DOHH2 (cell line): Measurements from ENCODE around the gene GGN.
"Not testable (repeated sequence)": the region's sequence is repeated elsewhere in the genome, so short reads cannot be mapped to it uniquely, and the experiment has no call there.

ENCODE experiments used
- H3F3A ChIP-seq: fragments of 200-600 bp; sonication (generic), shearing (Covaris generic); 2 replicates; pipeline ENCODE4 v1.6.0; 2016; ENCODE audit warnings: antibody characterized with exemption, mild to moderate bottlenecking; ENCODE audit not compliant: control insufficient read depth, insufficient read depth
- H3K27ac ChIP-seq: fragments of 200-600 bp; sonication (generic); 2 replicates; pipeline ENCODE4 v1.5.1; 2014; ENCODE audit warnings: low read depth, mild to moderate bottlenecking, low read length, moderate library complexity
- H3K27me3 ChIP-seq: fragments of 200-600 bp; sonication (generic); 2 replicates; pipeline ENCODE4 v1.6.1; 2014; ENCODE audit warnings: mild to moderate bottlenecking, low read length, mixed read lengths; ENCODE audit not compliant: control insufficient read depth
- H3K36me3 ChIP-seq: fragments of 200-600 bp; sonication (generic); 2 replicates; pipeline ENCODE4 v1.6.1; 2014; ENCODE audit warnings: mild to moderate bottlenecking, low read length, moderate library complexity, mixed read lengths; ENCODE audit not compliant: control insufficient read depth
- H3K4me1 ChIP-seq: fragments of 200-600 bp; sonication (generic); 2 replicates; pipeline ENCODE4 v1.6.1; 2014; ENCODE audit warnings: mild to moderate bottlenecking, low read length, mixed read lengths; ENCODE audit not compliant: control insufficient read depth
- H3K4me2 ChIP-seq: fragments of 200-600 bp; sonication (generic); 2 replicates; pipeline ENCODE4 v1.6.0; 2014; ENCODE audit warnings: mild to moderate bottlenecking, low read length, moderate library complexity
- H3K4me3 ChIP-seq: fragments of 200-600 bp; sonication (generic); 2 replicates; pipeline ENCODE4 v1.5.1; 2014; ENCODE audit warnings: mild to moderate bottlenecking, low read length, mixed read lengths
- H3K79me2 ChIP-seq: fragments of 200-600 bp; sonication (generic); 2 replicates; pipeline ENCODE4 v1.6.1; 2014; ENCODE audit warnings: mild to moderate bottlenecking, low read length, mixed read lengths; ENCODE audit not compliant: control insufficient read depth
- H3K9me2 ChIP-seq: fragments of 200-600 bp; sonication (generic); replicated peaks from 2 replicates; pipeline ENCODE4 v1.6.1; 2014; ENCODE audit warnings: mild to moderate bottlenecking, low read length, mixed read lengths; ENCODE audit not compliant: control insufficient read depth
- H3K9me3 ChIP-seq: fragments of 200-600 bp; sonication (generic); 2 replicates; pipeline ENCODE4 v1.6.1; 2014; ENCODE audit warnings: antibody characterized with exemption, low read length, mixed read lengths; ENCODE audit not compliant: control insufficient read depth, insufficient read depth
- H4K20me1 ChIP-seq: fragments of 200-600 bp; sonication (generic); 2 replicates; pipeline ENCODE4 v1.6.0; 2014; ENCODE audit warnings: low read depth, mild to moderate bottlenecking, antibody characterized with exemption, low read length, moderate library complexity; ENCODE audit not compliant: control insufficient read depth, insufficient read depth
- EZH2phosphoT487 ChIP-seq: fragments of 200-600 bp; sonication (generic); IDR thresholded peaks from 2 replicates; pipeline ENCODE4 v1.6.1; 2017; ENCODE audit warnings: borderline replicate concordance, mild to moderate bottlenecking, antibody characterized with exemption, low read length, moderate library complexity, mixed read lengths
- TF ChIP-seq, protein P1 (sequence below): fragments of 200-600 bp; sonication (generic); IDR thresholded peaks from one replicate; pipeline ENCODE4 v1.5.1; 2014; ENCODE audit warnings: antibody characterized with exemption, mild to moderate bottlenecking, low read depth, low read length; ENCODE audit not compliant: poor library complexity, severe bottlenecking

GGN gene

DNA sequence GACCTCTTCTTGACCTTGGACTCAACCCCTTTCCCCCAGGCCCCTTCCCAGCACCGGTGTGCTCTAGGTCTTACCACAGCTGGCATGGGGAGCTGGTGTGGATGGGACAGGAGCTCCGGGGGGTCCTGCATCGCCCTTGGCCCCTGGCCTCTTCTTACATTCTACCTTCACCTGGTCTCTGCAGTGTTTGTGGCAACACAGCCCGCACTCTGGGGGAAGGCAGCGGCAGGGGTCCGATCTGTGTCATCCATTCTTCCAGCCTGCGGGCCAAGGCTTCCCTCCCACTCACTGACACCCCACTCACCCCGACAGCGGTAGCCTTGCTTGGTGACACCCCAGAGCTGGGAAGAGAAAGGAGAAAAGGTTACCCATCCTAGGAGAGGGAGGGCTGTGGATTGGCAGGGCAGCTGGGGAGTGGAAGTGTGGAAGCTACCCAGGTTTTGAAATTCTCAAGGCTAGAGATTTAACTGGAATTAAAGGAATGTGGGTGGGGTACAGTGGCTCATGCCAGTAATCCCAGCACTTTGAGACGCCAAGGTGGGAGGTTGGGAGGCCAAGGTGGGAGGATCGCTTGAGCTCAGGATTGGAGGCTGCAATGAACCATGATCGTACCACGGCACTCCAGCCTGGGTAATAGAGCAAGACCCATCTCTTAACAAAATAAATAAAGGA, 23.3 kb upstream of the GGN start:
- Histone ChIP-seq H3K4me3 (no peak overlapping the region), H3K4me2 (no peak overlapping the region), H3K27me3 (no peaks in the 10 kb centered on the region), H3K27ac (no peak overlapping the region), H3F3A (no peaks in the 10 kb centered on the region), H3K79me2 (no peaks in the 10 kb centered on the region), H3K9me3 (no peaks in the 10 kb centered on the region), H3K36me3 (no peaks in the 10 kb centered on the region), H4K20me1 (0 out of 2 replicates have a peak, but pooled peaks cover 2% of the 10 kb centered on the region), H3K4me1 (no peaks in the 10 kb centered on the region), H3K9me2 (no peaks in the 10 kb centered on the region)
- TF ChIP-seq EZH2phosphoT487: no peak
- TF ChIP-seq, protein P1, sequence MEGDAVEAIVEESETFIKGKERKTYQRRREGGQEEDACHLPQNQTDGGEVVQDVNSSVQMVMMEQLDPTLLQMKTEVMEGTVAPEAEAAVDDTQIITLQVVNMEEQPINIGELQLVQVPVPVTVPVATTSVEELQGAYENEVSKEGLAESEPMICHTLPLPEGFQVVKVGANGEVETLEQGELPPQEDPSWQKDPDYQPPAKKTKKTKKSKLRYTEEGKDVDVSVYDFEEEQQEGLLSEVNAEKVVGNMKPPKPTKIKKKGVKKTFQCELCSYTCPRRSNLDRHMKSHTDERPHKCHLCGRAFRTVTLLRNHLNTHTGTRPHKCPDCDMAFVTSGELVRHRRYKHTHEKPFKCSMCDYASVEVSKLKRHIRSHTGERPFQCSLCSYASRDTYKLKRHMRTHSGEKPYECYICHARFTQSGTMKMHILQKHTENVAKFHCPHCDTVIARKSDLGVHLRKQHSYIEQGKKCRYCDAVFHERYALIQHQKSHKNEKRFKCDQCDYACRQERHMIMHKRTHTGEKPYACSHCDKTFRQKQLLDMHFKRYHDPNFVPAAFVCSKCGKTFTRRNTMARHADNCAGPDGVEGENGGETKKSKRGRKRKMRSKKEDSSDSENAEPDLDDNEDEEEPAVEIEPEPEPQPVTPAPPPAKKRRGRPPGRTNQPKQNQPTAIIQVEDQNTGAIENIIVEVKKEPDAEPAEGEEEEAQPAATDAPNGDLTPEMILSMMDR: no peak

DNA sequence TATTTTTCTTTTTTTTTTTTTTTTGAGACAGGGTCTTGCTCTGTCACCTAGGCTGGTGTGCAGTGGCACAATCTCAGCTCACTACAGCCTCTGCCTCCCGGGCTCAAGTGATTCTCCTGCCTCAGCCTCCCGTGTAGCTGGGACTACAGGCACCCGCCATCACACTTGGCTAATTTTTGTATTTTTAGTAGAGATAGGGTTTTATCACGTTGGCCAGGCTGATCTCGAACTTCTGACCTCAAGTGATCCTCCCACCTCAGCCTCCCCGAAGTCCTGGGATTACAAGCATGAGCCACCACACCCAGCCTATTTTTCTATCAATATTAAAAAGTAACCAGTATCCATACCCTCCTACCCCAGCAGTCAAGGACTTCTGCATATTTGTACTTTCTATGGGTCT, 22.6 kb upstream of the GGN start:
- not testable (repeated sequence) for H3K27me3 ChIP-seq, H3K36me3 ChIP-seq, H3K4me1 ChIP-seq, H3K79me2 ChIP-seq, H3K9me2 ChIP-seq, H3K9me3 ChIP-seq, H3K4me2 ChIP-seq, H3K4me3 ChIP-seq, H4K20me1 ChIP-seq, H3F3A ChIP-seq, H3K27ac ChIP-seq

DNA sequence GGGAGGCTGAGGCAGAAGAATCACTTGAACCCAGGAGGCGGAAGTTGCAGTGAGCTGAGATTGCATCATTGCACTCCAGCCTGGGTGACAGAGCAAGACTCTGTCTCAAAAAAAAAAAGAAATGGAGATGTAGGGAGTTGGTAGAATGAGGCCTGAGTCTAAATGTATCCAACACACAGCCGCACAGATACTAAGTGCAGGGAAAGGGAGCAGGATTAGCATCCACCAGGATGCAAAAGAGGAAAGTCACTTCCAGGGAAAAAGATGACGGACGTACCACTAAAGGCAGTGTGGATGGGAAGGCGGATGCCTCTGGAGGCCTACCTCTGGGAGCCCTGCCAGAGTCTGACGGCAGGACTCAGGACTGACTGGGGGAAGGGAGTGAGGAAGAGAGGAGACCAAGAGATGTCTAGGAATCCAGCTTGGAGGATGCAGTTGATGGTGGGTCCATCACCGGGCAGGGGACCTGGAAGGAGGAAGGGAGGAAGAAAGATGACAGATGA, 21.8 kb upstream of the GGN start:
- no peaks in the 10 kb centered on the region for H3K36me3 ChIP-seq

DNA sequence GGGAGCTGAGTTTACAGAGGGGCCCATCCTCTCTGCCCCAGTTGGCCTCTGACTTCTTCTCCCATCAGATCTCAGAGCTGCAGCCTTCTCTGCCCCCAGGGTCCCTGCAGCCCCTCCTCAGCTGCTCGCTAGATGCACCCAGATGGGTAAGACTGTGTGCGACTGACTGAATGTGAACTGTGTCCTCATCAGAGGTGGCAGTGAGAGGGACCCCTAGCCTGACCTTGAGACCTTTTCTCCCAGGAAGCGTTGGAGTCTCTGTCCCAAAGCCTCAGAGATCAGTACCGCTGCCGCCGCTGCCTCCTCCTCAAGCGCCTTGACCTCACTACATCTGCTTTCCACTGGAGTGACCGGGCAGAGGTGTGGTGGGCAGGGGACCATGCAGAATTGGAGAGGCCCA, 17.4 kb upstream of the GGN start:
- Histone ChIP-seq H3K4me2 (no peak overlapping the region), H3K9me3 (no peaks in the 10 kb centered on the region), H4K20me1 (0 out of 2 replicates have a peak, but pooled peaks cover 2% of the 10 kb centered on the region), H3F3A (no peaks in the 10 kb centered on the region), H3K9me2 (no peaks in the 10 kb centered on the region), H3K36me3 (no peaks in the 10 kb centered on the region), H3K4me3 (no peak overlapping the region), H3K4me1 (peaks cover 9% of the 10 kb centered on the region), H3K27me3 (no peaks in the 10 kb centered on the region), H3K27ac (no peak overlapping the region), H3K79me2 (peaks cover 4% of the 10 kb centered on the region; the same call in 1 of the 2 replicates)
- TF ChIP-seq EZH2phosphoT487: no peak
- TF ChIP-seq, protein P1: no peak

More for the DNA sequence above, 21.8 kb upstream of the GGN start:
- Histone ChIP-seq H3K27ac (no peak overlapping the region), H3K9me3 (no peaks in the 10 kb centered on the region), H3F3A (no peaks in the 10 kb centered on the region), H3K9me2 (no peaks in the 10 kb centered on the region), H3K27me3 (no peaks in the 10 kb centered on the region), H3K4me2 (no peak overlapping the region), H4K20me1 (0 out of 2 replicates have a peak, but pooled peaks cover 2% of the 10 kb centered on the region), H3K79me2 (no peaks in the 10 kb centered on the region), H3K4me3 (no peak overlapping the region), H3K4me1 (no peaks in the 10 kb centered on the region)
- no peak for TF ChIP-seq EZH2phosphoT487
- TF ChIP-seq, protein P1: no peak
